ENCODE data around the gene MARK3.
"Not testable (repeated sequence)": the region's sequence is repeated elsewhere in the genome, so short reads cannot be mapped to it uniquely, and the experiment has no call there.

The MARK3 gene

DNA sequence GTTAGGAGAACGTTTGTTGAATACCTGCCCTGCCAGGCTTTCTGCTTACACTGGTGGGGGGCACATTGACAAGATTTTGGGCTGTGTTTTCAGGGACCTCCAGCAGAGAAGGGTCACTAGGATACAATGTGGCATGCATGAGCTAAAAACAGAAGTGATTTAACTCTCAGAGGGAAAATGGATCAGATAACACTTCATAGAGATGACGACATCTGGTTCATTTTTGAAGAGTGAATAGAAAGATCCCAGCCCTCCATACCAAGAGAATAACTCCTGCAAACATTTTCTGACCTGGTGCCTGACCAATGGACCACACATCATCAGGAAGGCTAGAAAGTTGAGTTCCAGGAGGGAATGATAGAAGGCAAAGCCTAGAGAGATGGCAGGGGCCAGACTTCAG lies 103.7 kb downstream of the MARK3 start:
- DNase-seq (ENCODE audit: low read depth in 3 of 3), result no peak

DNA sequence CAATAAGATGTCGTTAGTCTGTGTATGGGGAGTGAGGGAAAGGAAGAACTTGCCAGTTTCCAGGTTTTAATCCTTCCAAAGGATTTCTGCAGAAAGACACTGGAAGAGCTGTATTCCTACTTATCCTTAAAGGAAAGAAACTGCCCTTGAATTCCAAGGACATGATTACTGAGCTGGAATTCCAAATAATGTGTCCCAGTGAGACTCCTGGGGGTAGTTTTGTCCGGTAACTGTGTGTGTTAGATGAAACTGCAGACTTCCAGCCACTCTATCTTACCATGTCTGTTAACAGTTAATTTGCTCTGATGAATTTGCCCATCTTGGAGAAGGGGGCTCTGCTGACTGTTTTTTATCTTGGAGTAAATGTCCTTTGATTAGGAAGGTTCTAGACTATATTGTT lies 104.4 kb downstream of the MARK3 start:
- DNase-seq (ENCODE audit: low read depth in 3 of 3), result no peak

DNA sequence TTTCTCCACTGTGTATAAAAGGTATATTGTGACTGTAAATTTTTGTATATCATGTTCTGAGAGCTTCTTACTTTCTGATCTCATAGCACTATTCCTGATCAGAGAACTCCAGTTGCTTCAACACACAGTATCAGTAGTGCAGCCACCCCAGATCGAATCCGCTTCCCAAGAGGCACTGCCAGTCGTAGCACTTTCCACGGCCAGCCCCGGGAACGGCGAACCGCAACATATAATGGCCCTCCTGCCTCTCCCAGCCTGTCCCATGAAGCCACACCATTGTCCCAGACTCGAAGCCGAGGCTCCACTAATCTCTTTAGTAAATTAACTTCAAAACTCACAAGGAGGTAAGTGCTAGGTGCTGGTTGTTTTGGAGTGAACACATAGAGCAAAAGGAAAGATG lies 106.5 kb downstream of the MARK3 start:
- no peak for DNase-seq (ENCODE audit: low read depth in 3 of 3)

DNA sequence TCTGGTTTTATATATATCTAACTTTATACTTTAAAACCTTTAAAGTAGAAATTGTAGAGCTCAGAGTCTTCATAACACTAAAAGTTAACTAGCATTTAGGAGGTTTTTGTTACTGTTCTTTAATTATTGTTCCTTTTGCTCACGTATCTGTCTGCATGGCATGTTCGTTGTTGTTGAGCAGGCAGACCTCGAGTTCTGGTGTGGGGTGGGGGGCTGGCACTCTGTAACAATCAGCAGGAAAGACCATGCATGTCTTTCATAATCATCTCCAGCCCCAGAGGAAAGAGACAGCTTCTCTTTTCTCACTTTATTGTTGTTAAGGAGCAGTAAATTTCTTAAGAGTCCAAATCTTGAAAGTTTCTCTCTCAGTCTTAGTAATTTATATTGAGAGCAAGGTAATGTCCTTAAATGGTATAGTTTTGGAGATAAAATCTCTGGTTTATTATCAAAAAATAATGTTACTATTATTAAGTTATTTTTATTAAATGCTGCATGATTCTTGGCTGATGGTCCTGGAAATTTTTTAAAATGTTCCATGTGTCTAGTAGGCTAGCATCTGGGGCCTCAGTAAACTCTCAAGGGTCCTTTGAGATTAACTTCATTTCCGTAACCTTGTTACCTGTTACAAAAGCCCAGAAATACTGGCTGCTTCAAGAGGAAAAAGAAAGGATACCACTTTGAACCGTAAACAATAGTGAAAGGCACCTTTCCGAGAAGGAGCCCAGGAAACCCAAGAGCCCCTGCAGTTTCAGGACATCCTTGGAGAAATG lies 107.1 kb downstream of the MARK3 start:
- DNase-seq (ENCODE audit: low read depth in 3 of 3), result no peak

DNA sequence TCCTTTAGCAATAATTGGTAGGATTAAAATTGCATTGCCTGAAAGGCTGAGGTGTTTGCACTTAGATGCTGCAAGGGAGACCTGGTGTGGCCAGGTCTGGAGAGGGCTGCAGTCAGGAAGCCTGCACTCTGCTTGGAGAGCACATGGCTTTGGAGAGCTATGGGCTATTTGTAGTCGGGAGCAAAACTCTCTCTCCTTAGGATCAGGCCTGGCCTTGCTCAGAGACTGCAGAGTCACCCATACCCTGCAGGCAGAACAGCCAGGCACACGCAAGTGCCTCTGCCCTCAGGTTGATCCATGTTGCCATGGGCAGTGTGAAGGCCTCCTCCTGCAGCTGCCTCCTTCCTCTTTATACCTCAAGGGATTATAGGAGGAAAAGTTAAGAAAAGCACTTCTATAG lies 110.6 kb downstream of the MARK3 start:
- DNase-seq (ENCODE audit: low read depth in 3 of 3), result no peak

DNA sequence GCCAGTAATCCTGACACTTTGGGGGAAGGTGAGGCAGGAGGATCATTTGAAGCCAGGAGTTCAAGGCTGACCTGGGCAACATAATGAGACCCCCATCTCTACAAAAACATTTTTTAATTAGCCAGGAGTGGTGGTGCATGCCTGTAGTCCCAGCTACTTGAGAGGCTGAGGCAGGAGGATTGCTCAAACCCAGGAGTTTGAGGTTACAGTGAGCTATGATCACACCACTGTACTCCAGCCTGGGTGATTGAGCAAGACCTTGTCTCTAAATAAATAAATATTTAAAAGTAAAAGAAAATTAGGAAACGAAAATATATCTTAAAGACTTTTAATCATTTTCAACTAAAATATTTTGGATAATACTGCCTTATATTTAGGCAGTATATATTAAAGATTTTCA lies 111.6 kb downstream of the MARK3 start:
- DNase-seq (ENCODE audit: low read depth in 3 of 3), result no peak

DNA sequence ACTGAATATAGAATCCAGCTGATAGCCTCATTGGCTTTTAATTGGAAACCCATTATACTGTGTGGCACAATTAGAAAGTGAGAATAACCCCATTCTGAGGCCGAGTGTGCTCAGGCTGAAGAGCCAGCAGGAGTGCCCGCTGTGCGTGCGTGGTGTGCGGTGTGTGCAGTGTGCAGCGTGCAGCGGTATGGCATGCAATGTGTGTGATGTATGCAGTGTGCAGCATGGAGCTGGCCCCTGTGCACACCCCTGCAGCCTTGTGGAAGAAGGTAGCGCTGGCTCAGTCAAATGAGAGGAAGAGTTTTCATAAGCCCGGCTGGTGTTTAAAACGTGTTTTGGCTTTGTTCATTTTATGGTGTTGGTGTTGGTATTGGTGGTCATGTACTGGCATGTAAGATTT lies 114.5 kb downstream of the MARK3 start:
- no peak for DNase-seq (ENCODE audit: low read depth in 3 of 3)

DNA sequence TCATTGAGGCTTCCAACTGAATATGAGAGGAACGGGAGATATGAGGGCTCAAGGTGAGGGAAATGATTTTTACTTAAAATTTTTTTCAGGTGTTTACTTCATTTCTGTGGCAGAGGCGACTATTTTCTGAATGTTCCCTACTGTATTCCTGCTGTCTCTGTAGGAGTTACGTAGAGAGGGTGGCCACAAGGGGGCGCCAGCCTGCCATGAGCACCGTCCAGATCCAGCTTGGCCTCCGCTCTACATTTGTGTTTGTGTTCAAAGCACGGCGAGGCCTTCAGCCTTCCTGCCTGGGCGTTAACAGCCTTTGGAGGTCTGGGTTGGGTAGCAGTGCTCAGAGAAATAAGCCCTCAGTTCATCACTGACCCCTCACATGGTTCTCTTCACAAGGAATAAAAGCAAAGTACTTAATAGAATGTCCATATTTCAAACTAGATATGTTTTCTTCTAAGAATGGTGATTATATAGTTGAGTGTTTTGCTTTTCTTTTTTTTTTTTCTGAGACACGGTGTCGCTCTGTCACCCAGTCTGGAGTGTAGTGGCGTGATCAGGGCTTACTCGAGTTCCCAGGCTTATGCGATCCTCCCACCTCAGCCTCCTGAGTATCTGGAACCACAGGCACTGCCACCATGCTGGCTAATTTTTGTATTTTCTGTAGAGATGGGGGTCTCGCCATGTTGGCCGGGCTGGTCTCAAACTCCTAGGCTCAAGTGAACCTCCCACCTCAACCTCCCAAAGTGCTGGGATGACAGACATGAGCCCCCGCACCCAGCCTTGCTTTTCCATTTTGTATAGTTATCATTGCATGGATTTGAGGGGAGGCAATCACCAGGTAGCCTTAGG lies 115.2 kb downstream of the MARK3 start:
- peak; percentile 58 to 68 (median 59) for DNase-seq (ENCODE audit: low read depth in 3 of 3)

DNA sequence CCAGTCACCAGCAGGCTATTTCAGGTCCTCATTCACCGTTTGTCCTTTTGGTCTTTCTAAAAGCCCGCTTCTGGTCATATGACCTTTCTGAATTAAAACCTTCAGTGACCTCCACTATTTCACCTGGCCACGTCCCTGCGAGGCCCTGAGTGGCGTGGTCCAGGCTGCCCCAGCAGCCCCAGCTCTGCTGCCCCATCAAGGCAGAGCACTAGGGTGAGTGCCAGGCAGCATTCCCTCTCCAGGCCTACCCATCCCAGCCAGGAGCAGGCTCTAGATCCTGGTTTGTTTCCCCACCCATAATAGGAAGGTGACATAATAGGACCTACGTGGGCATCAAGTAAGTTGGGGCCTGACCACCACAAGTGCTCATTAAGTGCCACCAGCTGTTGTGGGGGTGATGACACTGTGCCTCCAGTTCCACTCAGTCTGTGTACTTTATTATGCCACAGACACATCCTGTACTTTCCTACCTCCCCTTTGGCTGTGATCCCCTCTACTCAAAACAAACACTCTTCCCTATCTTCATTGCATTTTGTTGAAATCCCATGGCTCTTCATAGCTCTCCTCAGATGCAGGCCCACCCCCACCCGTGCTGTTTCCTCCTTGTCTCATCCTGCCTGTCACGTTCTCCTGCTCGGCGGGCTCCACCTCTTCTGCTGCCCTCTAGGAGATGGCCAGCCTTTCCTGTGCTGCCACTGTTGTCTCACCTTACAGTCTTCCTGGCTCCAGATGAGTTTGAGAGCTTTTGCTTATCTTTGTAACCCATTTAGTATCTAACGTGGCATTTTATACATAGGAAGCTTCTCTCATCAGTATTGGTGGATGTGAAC lies 116.0 kb downstream of the MARK3 start:
- DNase-seq (ENCODE audit: low read depth in 3 of 3), result no peak

DNA sequence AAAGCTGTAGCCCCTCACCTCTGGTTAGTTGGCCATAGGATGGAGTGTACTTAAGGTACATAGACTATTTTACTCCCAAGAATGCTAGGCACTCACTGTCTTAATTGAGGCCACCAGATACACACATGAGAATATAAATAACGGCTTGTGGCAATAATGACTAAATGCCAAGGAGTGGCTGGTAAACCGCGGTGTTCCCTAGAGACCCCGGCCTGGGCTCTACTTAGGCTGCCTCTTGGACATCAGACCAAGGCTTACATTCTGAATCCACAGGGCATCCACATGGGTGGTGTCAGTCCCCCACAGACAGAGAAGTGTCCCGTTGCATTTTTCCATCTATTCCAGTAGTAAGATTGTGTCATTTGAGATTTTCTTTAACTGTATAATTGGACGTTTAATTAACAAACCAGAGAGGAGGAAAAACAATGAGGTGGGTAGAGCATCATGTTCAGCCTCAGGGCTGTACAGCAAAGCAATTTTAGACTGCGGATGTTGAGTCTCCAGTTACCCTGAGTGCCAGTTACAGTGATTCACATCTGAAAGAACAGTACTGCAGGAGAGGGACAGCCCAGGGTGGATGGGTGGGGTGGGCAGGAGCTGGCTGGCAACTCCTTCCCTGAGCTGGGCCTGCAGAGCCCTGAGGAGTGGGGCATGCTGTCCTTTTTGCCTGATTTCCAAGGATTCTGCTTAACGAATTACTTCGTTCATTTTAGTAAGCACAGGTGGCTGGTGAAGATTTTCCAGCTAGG lies 116.9 kb downstream of the MARK3 start:
- DNase-seq (ENCODE audit: low read depth in 3 of 3), result no peak

DNA sequence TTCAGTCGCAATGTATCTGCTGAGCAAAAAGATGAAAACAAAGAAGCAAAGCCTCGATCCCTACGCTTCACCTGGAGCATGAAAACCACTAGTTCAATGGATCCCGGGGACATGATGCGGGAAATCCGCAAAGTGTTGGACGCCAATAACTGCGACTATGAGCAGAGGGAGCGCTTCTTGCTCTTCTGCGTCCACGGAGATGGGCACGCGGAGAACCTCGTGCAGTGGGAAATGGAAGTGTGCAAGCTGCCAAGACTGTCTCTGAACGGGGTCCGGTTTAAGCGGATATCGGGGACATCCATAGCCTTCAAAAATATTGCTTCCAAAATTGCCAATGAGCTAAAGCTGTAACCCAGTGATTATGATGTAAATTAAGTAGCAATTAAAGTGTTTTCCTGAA lies 117.7 kb downstream of the MARK3 start:
- DNase-seq (ENCODE audit: low read depth in 3 of 3), result no peak

DNA sequence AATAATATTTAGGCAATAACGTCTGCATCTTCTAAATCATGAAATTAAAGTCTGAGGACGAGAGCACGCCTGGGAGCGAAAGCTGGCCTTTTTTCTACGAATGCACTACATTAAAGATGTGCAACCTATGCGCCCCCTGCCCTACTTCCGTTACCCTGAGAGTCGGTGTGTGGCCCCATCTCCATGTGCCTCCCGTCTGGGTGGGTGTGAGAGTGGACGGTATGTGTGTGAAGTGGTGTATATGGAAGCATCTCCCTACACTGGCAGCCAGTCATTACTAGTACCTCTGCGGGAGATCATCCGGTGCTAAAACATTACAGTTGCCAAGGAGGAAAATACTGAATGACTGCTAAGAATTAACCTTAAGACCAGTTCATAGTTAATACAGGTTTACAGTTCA lies 118.1 kb downstream of the MARK3 start:
- DNase-seq (ENCODE audit: low read depth in 3 of 3), result no peak

DNA sequence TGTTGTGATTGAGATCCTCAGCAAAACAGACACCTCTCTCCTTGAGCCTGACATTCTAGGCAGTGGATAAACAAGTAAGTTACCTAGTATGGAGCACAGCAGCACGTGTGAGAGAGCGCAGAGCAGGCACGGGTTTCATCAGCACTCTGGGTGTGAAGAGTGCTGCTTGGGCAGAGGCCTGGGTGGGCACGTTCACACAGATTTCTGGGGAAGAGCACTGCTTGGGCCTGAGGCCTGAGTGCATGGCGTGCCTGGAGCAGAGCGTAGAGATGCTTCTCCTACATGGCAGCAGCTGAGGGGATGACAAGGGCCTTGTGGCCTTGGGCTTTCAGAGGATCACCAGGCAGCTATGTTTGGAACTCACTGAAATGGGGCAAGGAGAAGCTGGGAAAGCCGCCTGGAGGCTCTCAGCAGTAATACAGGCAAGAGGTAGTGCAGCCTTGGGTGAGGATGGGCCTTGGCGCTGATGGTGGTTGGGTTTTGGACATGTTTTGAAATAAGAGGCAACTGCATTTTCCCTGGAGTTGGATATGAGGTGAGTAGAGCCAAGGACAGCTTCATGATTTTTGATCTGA lies 119.9 kb downstream of the MARK3 start:
- no peak for DNase-seq (ENCODE audit: low read depth in 3 of 3)

DNA sequence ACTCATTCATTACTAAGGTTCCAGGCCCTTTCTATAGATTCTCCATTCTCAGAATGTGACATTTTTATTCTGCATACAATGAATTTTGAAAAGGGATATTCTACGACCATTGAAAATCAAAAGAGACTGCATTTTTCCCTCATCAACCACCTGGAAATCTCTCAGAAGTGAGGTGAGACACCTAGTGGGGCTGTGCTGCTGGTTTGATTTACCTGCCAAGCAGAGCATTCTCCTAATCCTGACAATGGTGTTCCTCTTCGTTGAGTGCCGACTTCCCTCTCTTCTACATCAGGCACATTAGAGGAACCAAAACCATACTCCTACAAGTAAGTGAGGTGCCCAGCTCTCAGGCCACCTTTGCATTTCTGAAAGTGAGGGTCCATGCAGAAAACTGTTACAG lies 122.5 kb downstream of the MARK3 start:
- DNase-seq (ENCODE audit: low read depth in 3 of 3), result no peak

DNA sequence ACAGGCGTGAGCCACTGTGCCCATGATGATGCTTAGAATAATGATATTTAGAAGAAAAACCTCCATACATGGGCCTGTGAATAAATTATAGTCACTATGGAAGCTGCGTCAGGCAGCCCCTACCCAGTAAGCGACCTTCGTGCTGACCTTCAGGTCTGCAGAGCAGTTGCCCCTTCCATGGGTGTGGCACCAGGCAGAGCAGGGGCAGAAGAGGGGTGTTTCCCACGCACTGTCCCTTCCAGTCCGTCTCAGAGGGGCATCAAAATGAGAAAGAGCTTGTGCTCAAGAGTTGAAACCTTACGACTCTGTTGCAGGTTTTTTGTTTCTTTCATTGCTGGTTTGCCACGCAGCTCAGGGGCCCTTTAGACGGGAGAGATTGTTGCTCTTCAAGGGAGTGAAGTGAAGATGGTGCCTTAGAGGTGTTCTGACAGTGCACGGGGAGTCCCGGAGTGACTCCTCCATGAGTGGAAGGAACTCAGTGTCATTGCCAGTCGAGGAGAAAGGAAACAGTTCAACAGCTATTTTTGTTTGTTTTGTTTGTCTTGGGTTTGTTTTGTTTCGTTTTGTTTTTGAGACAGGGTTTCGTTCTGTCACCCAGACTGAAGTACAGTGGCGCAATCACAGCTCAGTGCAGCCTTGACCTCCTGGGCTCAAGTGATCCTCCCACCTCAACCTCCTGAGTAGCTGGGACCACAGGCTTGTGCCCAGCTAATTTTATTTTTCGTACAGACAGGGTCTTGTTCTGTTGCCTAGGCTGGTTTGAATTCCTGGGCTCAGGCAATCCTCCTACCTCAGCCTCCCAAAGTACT lies 123.5 kb downstream of the MARK3 start:
- no peak for DNase-seq (ENCODE audit: low read depth in 3 of 3)

DNA sequence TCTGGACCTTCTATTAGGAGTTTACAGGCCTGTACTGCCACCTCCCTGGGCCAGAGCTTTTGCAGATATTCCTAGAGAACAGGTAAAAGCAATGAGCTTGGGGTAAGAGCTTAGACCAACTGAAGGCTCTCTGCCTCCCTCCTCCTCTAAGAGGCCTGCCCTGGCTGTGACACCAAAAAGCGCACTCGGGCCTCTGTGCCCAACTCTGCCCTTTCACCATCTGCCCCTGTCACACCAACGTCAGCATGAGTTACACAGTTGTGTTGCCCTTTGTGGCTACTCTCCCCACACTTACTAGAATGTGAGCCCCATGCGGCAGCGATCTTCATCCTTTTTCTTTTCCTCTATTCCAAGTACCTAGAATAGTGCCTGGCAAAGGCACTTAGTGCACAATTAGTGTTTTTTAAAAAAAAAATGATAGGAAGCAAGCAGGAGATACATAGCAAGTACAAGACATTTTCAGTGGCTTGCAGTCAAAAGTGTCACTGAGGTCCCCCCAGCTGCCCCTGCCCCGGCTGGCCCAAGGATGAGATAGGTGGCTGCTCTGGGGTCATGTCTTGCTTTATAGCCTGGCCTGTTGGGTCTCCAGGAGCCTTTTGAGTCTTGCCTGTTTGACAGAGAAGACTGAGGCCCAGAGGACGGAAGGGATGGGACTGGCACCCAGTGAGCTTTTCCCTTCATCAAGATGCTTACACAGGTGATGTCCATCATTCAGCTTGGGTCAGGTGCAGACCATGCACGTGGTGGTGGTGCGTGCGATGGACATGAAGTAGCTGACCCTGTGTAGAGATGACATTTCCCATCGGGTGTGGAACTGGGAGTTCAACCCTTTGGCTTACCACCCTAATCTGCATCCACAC lies 124.9 kb downstream of the MARK3 start:
- no peak for DNase-seq (ENCODE audit: low read depth in 3 of 3)

DNA sequence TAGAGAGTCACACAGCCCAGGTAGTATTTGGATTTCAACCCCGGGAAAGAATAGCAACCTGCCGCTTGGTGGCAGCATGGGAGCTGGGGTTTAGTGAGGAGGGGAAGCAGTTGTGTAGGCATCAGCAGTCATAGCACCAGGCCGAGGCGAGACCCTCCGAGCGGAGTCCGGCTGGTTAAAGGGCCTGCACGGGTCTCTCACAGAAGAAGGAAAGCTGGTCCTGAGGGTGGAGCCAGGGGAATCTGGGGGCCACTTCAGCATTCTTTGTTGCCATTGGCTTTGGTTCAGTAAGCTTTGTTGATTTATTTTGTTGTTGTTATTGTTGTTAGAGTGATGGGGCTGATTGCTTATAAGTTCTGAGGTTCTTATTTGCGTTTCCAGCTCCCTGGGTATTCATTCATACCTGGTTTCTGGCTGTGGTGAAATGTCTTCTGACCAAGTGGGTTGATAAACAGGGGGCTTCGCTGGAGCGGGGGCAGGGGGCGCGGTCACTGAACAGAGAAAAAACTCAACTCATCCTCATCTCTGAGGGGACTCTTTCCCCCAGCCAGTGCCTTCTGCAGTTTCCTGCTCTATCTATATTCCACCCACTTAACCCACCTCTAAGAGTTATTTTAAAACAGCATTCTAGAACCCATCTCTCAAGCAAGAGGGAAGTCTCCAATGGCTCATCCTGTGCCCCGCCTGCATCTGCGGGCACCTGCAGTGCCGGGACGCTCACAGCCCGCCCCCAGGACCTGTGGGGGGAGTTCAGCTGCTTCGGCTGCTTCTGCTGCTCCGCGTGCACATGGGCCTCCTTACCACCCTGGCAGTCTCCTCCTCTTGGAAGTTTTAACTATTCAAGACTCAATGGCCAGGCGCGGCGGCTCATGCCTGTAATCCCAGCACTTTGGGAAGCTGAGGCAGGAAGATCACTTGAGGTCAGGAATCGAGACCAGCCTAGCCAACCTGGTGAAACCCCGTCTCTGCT lies 125.8 kb downstream of the MARK3 start:
- DNase-seq (ENCODE audit: low read depth in 3 of 3), result no peak

DNA sequence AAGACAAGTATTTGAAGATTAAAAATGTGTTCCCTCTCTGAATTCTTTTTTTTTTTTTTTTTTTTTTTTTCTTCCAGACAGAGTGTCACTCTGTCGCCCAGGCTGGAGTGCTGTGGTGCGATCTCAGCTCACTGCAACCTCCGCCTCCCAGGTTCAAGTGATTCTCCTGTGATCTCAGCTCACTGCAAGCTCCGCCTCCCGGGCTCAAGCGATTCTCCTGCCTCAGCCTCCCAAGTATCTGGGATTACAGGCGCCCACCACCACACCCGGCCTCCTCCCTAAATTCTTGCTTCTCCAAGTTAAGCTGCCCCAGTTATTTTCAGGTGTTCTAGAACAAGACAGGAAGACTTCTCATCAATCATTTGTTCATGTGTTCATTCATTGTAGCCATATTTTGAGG lies 127.0 kb downstream of the MARK3 start:
- DNase-seq (ENCODE audit: low read depth in 3 of 3), result not testable (repeated sequence)
